ENCODE data around the gene ATG9A. TPM values are rescaled to one million over a fixed set of nuclear protein-coding genes. Genes with fewer than 3 reads are reported as not detected.

The ATG9A gene
- total RNA-seq, 1 donor, result 38.4 TPM

- peak overlapping the region; percentile 83 for H3K4me3 ChIP-seq (ENCODE audit: low read depth, low read length)
- no peak for TF ChIP-seq CTCF (IDR thresholded peaks at IDR 0.05; ENCODE audit: insufficient read depth, low read depth, low read length)
- DNase-seq (ENCODE audit: low read depth), result peak; percentile 28
Observed at GRCh38 chr2:219175928-219176817, 53.3 kb downstream of the ATG9A start.

GRCh38 chr2:219175486-219175885, 54.0 kb downstream of the ATG9A start:
- no peak overlapping the region for H3K4me3 ChIP-seq (ENCODE audit: low read depth, low read length)
- no peak for DNase-seq (ENCODE audit: low read depth)
- no peak for TF ChIP-seq CTCF (IDR thresholded peaks at IDR 0.05; ENCODE audit: insufficient read depth, low read depth, low read length)

GRCh38 chr2:219174801-219175200, 54.6 kb downstream of the ATG9A start:
- TF ChIP-seq CTCF (IDR thresholded peaks at IDR 0.05; ENCODE audit: insufficient read depth, low read depth, low read length), result no peak

GRCh38 chr2:219174146-219174545, 55.3 kb downstream of the ATG9A start:
- DNase-seq (ENCODE audit: low read depth), result no peak
- no peak for TF ChIP-seq CTCF (IDR thresholded peaks at IDR 0.05; ENCODE audit: insufficient read depth, low read depth, low read length)
- H3K4me3 ChIP-seq (ENCODE audit: low read depth, low read length), result no peak overlapping the region

More at GRCh38 chr2:219174801-219175200, 54.6 kb downstream of the ATG9A start:
- H3K4me3 ChIP-seq (ENCODE audit: low read depth, low read length), result no peak overlapping the region
- no peak for DNase-seq (ENCODE audit: low read depth)

- no peak for DNase-seq (ENCODE audit: low read depth)
- no peak for TF ChIP-seq CTCF (IDR thresholded peaks at IDR 0.05; ENCODE audit: insufficient read depth, low read depth, low read length)
- H3K4me3 ChIP-seq (ENCODE audit: low read depth, low read length), result no peak overlapping the region
Observed at GRCh38 chr2:219173176-219173575, 56.3 kb downstream of the ATG9A start.

GRCh38 chr2:219172231-219173154, 56.9 kb downstream of the ATG9A start:
- no peak for DNase-seq (ENCODE audit: low read depth)

More at GRCh38 chr2:219172231-219173154, 56.9 kb downstream of the ATG9A start:
- no peak overlapping the region for H3K4me3 ChIP-seq (ENCODE audit: low read depth, low read length)
- TF ChIP-seq CTCF (IDR thresholded peaks at IDR 0.05; ENCODE audit: insufficient read depth, low read depth, low read length), result no peak

Data from fibroblast of villous mesenchyme (primary cell).